H9 (cell line): ENCODE results near the gene NBPF8. TPM values are rescaled to one million over a fixed set of nuclear protein-coding genes. Genes with fewer than 3 reads are reported as not detected.
"Not testable (repeated sequence)": the region's sequence is repeated elsewhere in the genome, so short reads cannot be mapped to it uniquely, and the experiment has no call there.

Experiments used
- DNase-seq: peaks from one replicate; pipeline ENCODE4 v3.0.0-alpha.2; 2017
- H2AFZ ChIP-seq: one replicate; pipeline ENCODE4 v1.6.1; 2013; ENCODE audit warnings: mild to moderate bottlenecking, low read length, control low read depth, moderate library complexity
- H2AK5ac ChIP-seq: 2 replicates; pipeline ENCODE4 v1.6.1; 2013; ENCODE audit warnings: low read length, control low read depth, mixed read lengths; ENCODE audit not compliant: insufficient read length
- H2BK120ac ChIP-seq: one replicate; pipeline ENCODE4 v1.6.1; 2013; ENCODE audit warnings: low read depth, mild to moderate bottlenecking, low read length, control low read depth, inconsistent platforms; ENCODE audit not compliant: poor library complexity, severe bottlenecking
- H2BK12ac ChIP-seq: 2 replicates; pipeline ENCODE4 v1.6.1; 2013; ENCODE audit warnings: low read length, control low read depth, mixed read lengths, low read depth; ENCODE audit not compliant: insufficient read length
- H2BK15ac ChIP-seq: 2 replicates; pipeline ENCODE4 v1.6.1; 2013; ENCODE audit warnings: low read depth, low read length, control low read depth
- H2BK20ac ChIP-seq: one replicate; pipeline ENCODE4 v1.6.1; 2013; ENCODE audit warnings: low read depth, mild to moderate bottlenecking, low read length, control low read depth, inconsistent platforms; ENCODE audit not compliant: poor library complexity, severe bottlenecking
- H2BK5ac ChIP-seq: 2 replicates; pipeline ENCODE4 v1.6.1; 2013; ENCODE audit warnings: low read length, control low read depth, mixed read lengths; ENCODE audit not compliant: insufficient read length
- H3K14ac ChIP-seq: 2 replicates; pipeline ENCODE4 v1.6.1; 2013; ENCODE audit warnings: low read length, control low read depth; ENCODE audit not compliant: insufficient read depth
- H3K18ac ChIP-seq: 2 replicates; pipeline ENCODE4 v1.6.1; 2013; ENCODE audit warnings: low read depth, mild to moderate bottlenecking, mixed read lengths, low read length, control low read depth; ENCODE audit not compliant: insufficient read length
- H3K23ac ChIP-seq: 2 replicates; pipeline ENCODE4 v1.6.1; 2013; ENCODE audit warnings: low read length, control low read depth, mixed read lengths, low read depth; ENCODE audit not compliant: insufficient read length
- H3K23me2 ChIP-seq: 2 replicates; pipeline ENCODE4 v1.6.1; 2013; ENCODE audit warnings: low read depth, mild to moderate bottlenecking, mixed read lengths, low read length, control low read depth; ENCODE audit not compliant: insufficient read length, poor library complexity, severe bottlenecking
- H3K27ac ChIP-seq: 2 replicates; pipeline ENCODE4 v1.5.1; 2013; ENCODE audit warnings: low read length, control low read depth, mixed read lengths, low read depth; ENCODE audit not compliant: insufficient read length
- H3K27me3 ChIP-seq: 2 replicates; pipeline ENCODE4 v1.6.1; 2013; ENCODE audit warnings: low read length, control low read depth, inconsistent platforms; ENCODE audit not compliant: insufficient read depth
- H3K4ac ChIP-seq: 2 replicates; pipeline ENCODE4 v1.6.1; 2013; ENCODE audit warnings: low read depth, mild to moderate bottlenecking, control low read depth, inconsistent platforms, low read length, moderate library complexity
- H3K4me1 ChIP-seq: 2 replicates; pipeline ENCODE4 v1.6.1; 2013; ENCODE audit warnings: low read length, control low read depth, inconsistent platforms; ENCODE audit not compliant: insufficient read depth
- H3K4me2 ChIP-seq: 2 replicates; pipeline ENCODE4 v1.6.1; 2013; ENCODE audit warnings: low read length, control low read depth, mixed read lengths; ENCODE audit not compliant: insufficient read length, insufficient read depth
- H3K56ac ChIP-seq: 2 replicates; pipeline ENCODE4 v1.6.1; 2013; ENCODE audit warnings: low read depth, mild to moderate bottlenecking, mixed read lengths, low read length, control low read depth; ENCODE audit not compliant: insufficient read length
- H3K79me1 ChIP-seq: 2 replicates; pipeline ENCODE4 v1.6.1; 2013; ENCODE audit warnings: low read depth, mild to moderate bottlenecking, moderate library complexity, low read length, control low read depth, inconsistent platforms; ENCODE audit not compliant: insufficient read depth, poor library complexity, severe bottlenecking
- H3K79me2 ChIP-seq: 2 replicates; pipeline ENCODE4 v1.6.1; 2013; ENCODE audit warnings: low read length, control low read depth, inconsistent platforms; ENCODE audit not compliant: insufficient read depth
- H3K9ac ChIP-seq: 2 replicates; pipeline ENCODE4 v1.6.1; 2013; ENCODE audit warnings: low read length, control low read depth, mixed read lengths; ENCODE audit not compliant: insufficient read length; ENCODE audit errors: extremely low read depth
- H3K9me3 ChIP-seq: one replicate; pipeline ENCODE4 v1.6.1; 2013; ENCODE audit warnings: low read depth, low read length, inconsistent platforms; ENCODE audit not compliant: control insufficient read depth
- H3T11ph ChIP-seq: one replicate; pipeline ENCODE4 v1.6.1; 2013; ENCODE audit warnings: mild to moderate bottlenecking, low read length, control low read depth, inconsistent platforms
- H4K20me1 ChIP-seq: one replicate; pipeline ENCODE4 v1.6.1; 2013; ENCODE audit not compliant: control insufficient read depth, insufficient read length, insufficient read depth
- H4K5ac ChIP-seq: 2 replicates; pipeline ENCODE4 v1.6.1; 2013; ENCODE audit warnings: low read depth, mild to moderate bottlenecking, mixed read lengths, low read length, control low read depth; ENCODE audit not compliant: insufficient read length
- H4K8ac ChIP-seq: replicated peaks from 2 replicates; pipeline ENCODE4 v1.6.1; 2013; ENCODE audit warnings: low read length, control low read depth, mixed read lengths, low read depth; ENCODE audit not compliant: insufficient read length
- H4K91ac ChIP-seq: 2 replicates; pipeline ENCODE4 v1.6.1; 2013; ENCODE audit warnings: low read depth, mild to moderate bottlenecking, moderate library complexity, mixed read lengths, low read length, control low read depth; ENCODE audit not compliant: insufficient read length
- H3K27ac Mint-ChIP-seq, 3 experiments: 2 replicates in 2 of 3; 3 replicates in 1 of 3; pipeline ENCODE4 v1.8.0; 2020 to 2021; ENCODE audit warnings: mixed read lengths in 3 of 3, mild to moderate bottlenecking in 1 of 3, moderate library complexity in 1 of 3
- H3K27me3 Mint-ChIP-seq: 2 replicates; pipeline ENCODE4 v1.8.0; 2021; ENCODE audit warnings: low read depth, mild to moderate bottlenecking, moderate library complexity, mixed read lengths
- H3K36me3 Mint-ChIP-seq, 3 experiments: 2 replicates in 2 of 3; 3 replicates in 1 of 3; pipeline ENCODE4 v1.8.0; 2020 to 2021; ENCODE audit warnings: low read depth in 3 of 3, mixed read lengths in 3 of 3; ENCODE audit not compliant: insufficient read depth in 1 of 3
- H3K4me1 Mint-ChIP-seq, 2 experiments: 2 replicates each; pipeline ENCODE4 v1.8.0; 2020; ENCODE audit warnings: mixed read lengths in 2 of 2
- H3K4me3 Mint-ChIP-seq, 2 experiments: 2 replicates in 1 of 2; 3 replicates in 1 of 2; pipeline ENCODE4 v1.8.0; 2020 to 2021; ENCODE audit warnings: mild to moderate bottlenecking in 2 of 2, mixed read lengths in 2 of 2, moderate library complexity in 1 of 2
- H3K9me3 Mint-ChIP-seq, 2 experiments: 2 replicates in 1 of 2; 3 replicates in 1 of 2; pipeline ENCODE4 v1.8.0; 2020; ENCODE audit warnings: mild to moderate bottlenecking in 2 of 2, mixed read lengths in 2 of 2, moderate library complexity in 1 of 2
- WGBS: extraction: QIAGEN DNeasy Blood & Tissue Kit; methylation state at CpG from one replicate; pipeline ENCODE4 v1.1.7; 2013; ENCODE audit warnings: missing lambda C conversion rate, low lambda C conversion rate, mixed read lengths; ENCODE audit not compliant: insufficient read length; ENCODE audit errors: extremely low coverage; 5-methylcytosine and 5-hydroxymethylcytosine counted together
- total RNA-seq: library from RNA; stranded (reverse); gene quantifications from 2 replicates; pipeline ENCODE4 v1.2.1, GENCODE V29; 2021

NBPF8 gene
- total RNA-seq, 1 experiment from 2014 or later = 0.96 TPM

DNA sequence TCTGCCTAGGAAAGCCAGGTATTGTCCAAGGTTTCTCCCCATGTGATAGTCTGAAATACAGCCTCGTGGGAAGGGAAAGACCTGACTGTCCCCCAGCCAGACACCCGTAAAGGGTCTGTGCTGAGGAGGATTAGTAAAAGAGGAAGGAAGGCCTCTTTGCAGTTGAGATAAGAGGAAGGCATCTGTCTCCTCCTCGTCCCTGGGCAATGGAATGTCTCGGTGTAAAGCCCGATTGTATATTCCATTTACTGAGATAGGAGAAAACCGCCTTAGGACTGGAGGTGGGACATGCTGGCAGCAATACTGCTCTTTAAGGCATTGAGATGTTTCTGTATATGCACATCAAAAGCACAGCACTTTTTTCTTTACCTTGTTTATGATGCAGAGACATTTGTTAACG is 10.2 kb downstream of the NBPF8 start:
- H3K27ac ChIP-seq, H2BK15ac ChIP-seq, H3K79me1 ChIP-seq, H3T11ph ChIP-seq, H2BK12ac ChIP-seq, H4K91ac ChIP-seq, H3K27ac Mint-ChIP-seq, H2BK20ac ChIP-seq, H3K9ac ChIP-seq, H4K20me1 ChIP-seq, H3K23me2 ChIP-seq, H3K79me2 ChIP-seq, H3K9me3 Mint-ChIP-seq, H3K56ac ChIP-seq, H2AK5ac ChIP-seq, H3K23ac ChIP-seq, H3K18ac ChIP-seq, H4K5ac ChIP-seq, H3K4me1 Mint-ChIP-seq, H2AFZ ChIP-seq, H3K4me3 Mint-ChIP-seq, H3K36me3 Mint-ChIP-seq, H3K27me3 ChIP-seq, H3K4me1 ChIP-seq, DNase-seq, H2BK5ac ChIP-seq, H3K4me2 ChIP-seq, H3K14ac ChIP-seq, H3K4ac ChIP-seq, H4K8ac ChIP-seq, H3K9me3 ChIP-seq, H2BK120ac ChIP-seq: not testable (repeated sequence)
- peaks cover 39% of the 10 kb centered on the region for H3K27me3 Mint-ChIP-seq
- no CpG with 5 or more reads among the region's 7 CpGs for WGBS

DNA sequence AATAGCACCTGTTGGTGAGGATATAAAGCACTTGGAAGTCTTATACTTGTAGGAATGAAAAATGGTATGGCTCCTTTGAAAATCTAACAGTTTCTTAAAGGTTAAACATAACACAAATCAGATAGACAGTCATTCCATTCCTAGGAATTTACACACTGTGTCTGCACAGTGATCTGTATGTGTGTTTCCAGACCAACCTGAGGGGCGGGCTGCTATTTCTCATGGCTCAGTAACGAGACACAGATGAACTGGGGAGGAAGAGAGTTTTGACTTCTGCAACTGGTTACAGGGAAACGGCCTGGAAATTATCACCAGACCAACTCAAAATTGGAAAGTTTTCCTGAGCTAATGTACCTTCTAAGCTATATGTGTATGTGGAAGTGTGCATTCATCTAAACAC is 16.8 kb downstream of the NBPF8 start:
- H2AK5ac ChIP-seq, H3K4me1 ChIP-seq, H2BK20ac ChIP-seq, H3K4ac ChIP-seq, H3K9ac ChIP-seq, H3K23ac ChIP-seq, H3K4me1 Mint-ChIP-seq, H2BK12ac ChIP-seq, H2BK5ac ChIP-seq, H3K4me3 Mint-ChIP-seq, H4K91ac ChIP-seq, H4K8ac ChIP-seq, H3K9me3 Mint-ChIP-seq, H3K9me3 ChIP-seq, H3K27me3 ChIP-seq, H2BK15ac ChIP-seq, H3K27ac ChIP-seq, H3K18ac ChIP-seq, H4K5ac ChIP-seq, H3K4me2 ChIP-seq, DNase-seq, H3K14ac ChIP-seq, H3K56ac ChIP-seq, H3K23me2 ChIP-seq, H3K79me2 ChIP-seq, H3K79me1 ChIP-seq, H3K36me3 Mint-ChIP-seq, H3K27ac Mint-ChIP-seq, H4K20me1 ChIP-seq, H2BK120ac ChIP-seq, H3T11ph ChIP-seq, H2AFZ ChIP-seq: not testable (repeated sequence)
- no CpG with 5 or more reads among the region's 3 CpGs for WGBS
- peaks cover 19% of the 10 kb centered on the region for H3K27me3 Mint-ChIP-seq
